Activated naive CD4-positive, alpha-beta T cell treated with anti-CD3 and anti-CD28 coated beads, Interleukin-2, amount 50 U/mL, for 16 hours (primary cell): ENCODE data around the gene HMCN2.
"Not testable (repeated sequence)": the region's sequence is repeated elsewhere in the genome, so short reads cannot be mapped to it uniquely, and the experiment has no call there.

Source experiments
- DNase-seq: peaks from one replicate; pipeline ENCODE4 v3.0.0-alpha.2; 2020

The HMCN2 gene

GRCh38 chr9:130264414-130265350 lies 878 bp upstream of the HMCN2 start:
- no peak for DNase-seq

GRCh38 chr9:130266236-130267098 lies 907 bp downstream of the HMCN2 start:
- DNase-seq: no peak

- DNase-seq: no peak
Observed at GRCh38 chr9:130267930-130268329, 2.4 kb downstream of the HMCN2 start.

- DNase-seq: no peak
Observed at GRCh38 chr9:130268521-130269211, 3.1 kb downstream of the HMCN2 start.

- no peak for DNase-seq
Observed at GRCh38 chr9:130271473-130271872, 5.9 kb downstream of the HMCN2 start.

- no peak for DNase-seq
Observed at GRCh38 chr9:130275156-130275555, 9.6 kb downstream of the HMCN2 start.

- no peak for DNase-seq
Observed at GRCh38 chr9:130276121-130276520, 10.6 kb downstream of the HMCN2 start.

- DNase-seq: no peak
Observed at GRCh38 chr9:130276955-130277354, 11.4 kb downstream of the HMCN2 start.

GRCh38 chr9:130277525-130277924 lies 12.0 kb downstream of the HMCN2 start:
- DNase-seq: not testable (repeated sequence)

GRCh38 chr9:130283539-130284248 lies 18.1 kb downstream of the HMCN2 start:
- no peak for DNase-seq

- DNase-seq: no peak
Observed at GRCh38 chr9:130284249-130284625, 18.7 kb downstream of the HMCN2 start.

- no peak for DNase-seq
Observed at GRCh38 chr9:130284690-130285089, 19.1 kb downstream of the HMCN2 start.

GRCh38 chr9:130285271-130285670 lies 19.7 kb downstream of the HMCN2 start:
- DNase-seq: no peak

GRCh38 chr9:130286072-130286770 lies 20.7 kb downstream of the HMCN2 start:
- DNase-seq: no peak

GRCh38 chr9:130286781-130287428 lies 21.3 kb downstream of the HMCN2 start:
- DNase-seq: no peak

GRCh38 chr9:130287736-130288135 lies 22.2 kb downstream of the HMCN2 start:
- no peak for DNase-seq

- no peak for DNase-seq
Observed at GRCh38 chr9:130288393-130288792, 22.8 kb downstream of the HMCN2 start.

GRCh38 chr9:130288926-130289690 lies 23.5 kb downstream of the HMCN2 start:
- no peak for DNase-seq

- no peak for DNase-seq
Observed at GRCh38 chr9:130289711-130290241, 24.2 kb downstream of the HMCN2 start.
